GM21360 (cell line): ENCODE measurements around the gene DSG4.
"Not testable (repeated sequence)": the region's sequence is repeated elsewhere in the genome, so short reads cannot be mapped to it uniquely, and the experiment has no call there.

Source experiments
- ATAC-seq: cut with Tn5 transposase; IDR thresholded peaks from one replicate; pipeline ENCODE4 v1.9.1; 2021; ENCODE audit warnings: mild to moderate bottlenecking, moderate library complexity; ENCODE audit not compliant: unreplicated experiment

Gene DSG4, protein sequence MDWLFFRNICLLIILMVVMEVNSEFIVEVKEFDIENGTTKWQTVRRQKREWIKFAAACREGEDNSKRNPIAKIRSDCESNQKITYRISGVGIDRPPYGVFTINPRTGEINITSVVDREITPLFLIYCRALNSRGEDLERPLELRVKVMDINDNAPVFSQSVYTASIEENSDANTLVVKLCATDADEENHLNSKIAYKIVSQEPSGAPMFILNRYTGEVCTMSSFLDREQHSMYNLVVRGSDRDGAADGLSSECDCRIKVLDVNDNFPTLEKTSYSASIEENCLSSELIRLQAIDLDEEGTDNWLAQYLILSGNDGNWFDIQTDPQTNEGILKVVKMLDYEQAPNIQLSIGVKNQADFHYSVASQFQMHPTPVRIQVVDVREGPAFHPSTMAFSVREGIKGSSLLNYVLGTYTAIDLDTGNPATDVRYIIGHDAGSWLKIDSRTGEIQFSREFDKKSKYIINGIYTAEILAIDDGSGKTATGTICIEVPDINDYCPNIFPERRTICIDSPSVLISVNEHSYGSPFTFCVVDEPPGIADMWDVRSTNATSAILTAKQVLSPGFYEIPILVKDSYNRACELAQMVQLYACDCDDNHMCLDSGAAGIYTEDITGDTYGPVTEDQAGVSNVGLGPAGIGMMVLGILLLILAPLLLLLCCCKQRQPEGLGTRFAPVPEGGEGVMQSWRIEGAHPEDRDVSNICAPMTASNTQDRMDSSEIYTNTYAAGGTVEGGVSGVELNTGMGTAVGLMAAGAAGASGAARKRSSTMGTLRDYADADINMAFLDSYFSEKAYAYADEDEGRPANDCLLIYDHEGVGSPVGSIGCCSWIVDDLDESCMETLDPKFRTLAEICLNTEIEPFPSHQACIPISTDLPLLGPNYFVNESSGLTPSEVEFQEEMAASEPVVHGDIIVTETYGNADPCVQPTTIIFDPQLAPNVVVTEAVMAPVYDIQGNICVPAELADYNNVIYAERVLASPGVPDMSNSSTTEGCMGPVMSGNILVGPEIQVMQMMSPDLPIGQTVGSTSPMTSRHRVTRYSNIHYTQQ

DNA sequence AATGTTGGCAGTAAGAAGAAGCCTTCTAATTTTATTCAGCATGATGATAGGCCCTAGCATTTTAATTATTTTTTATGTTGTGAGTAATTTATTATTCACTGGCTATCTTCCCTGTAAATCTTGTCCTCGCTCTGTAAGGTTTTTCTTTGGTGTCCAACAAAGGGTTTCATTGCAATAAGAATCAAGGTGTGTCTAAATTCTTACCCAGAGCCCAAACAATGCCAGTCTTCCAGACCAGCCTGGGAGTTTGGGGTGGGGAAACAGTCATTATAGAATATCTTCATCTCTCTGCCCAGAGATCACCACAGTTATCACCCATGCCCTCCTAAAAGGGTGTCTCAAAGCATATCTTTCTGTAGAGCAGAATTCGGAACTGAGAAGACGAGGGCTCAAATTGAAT, at the start of gene DSG4:
Gene DSG4, plus strand, starts transcription at position 301 of the 400 bp plus-strand sequence. CDS start 135 bp downstream, outside the sequence.
- no peak for ATAC-seq

DNA sequence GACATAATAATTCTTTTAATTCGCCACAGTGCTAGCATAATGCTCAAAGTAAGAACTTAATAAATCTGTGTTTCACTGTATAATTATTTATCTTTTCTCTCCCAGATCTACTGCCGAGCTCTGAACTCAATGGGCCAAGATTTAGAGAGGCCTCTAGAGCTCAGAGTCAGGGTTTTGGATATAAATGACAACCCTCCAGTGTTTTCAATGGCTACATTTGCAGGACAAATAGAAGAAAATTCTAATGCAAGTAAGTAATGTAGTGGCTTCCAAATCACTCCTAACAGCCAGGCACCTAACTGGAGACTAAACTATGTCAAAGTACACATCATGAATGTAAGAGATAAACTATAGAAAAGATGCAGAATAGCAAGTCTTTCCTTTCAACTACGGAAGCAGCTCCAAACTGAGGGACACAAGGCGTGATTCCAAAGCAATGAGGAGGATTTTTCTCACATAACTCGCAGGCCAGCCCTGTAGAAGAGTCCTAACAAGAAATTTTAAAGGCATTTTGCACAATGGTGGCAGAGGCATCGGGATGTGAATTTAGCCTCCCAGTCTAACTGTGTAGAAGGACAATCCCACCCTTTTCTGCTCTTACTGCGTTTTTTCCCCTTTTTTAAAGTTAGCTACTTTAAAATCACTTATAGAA, 46.7 kb upstream of the DSG4 start:
- ATAC-seq: no peak

DNA sequence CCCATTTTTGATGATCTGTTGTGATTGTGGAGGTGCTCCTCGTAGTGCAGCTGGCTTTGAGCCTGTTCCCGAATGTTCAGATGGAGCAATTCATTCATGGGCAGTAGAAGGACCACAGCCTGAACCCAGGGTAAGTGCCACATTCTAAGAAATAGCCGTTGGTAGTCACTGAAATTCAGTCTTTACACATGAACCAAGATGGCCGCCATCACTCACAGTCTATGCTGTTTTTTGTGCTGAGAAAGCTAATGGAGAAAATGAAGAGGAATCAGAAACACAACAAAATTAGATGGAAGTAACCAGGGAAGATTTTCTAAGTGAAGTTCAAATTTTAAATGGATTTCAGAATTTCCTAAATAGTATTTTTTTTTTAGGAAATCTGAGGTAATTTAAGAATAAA, 33.1 kb upstream of the DSG4 start:
- ATAC-seq: no peak

DNA sequence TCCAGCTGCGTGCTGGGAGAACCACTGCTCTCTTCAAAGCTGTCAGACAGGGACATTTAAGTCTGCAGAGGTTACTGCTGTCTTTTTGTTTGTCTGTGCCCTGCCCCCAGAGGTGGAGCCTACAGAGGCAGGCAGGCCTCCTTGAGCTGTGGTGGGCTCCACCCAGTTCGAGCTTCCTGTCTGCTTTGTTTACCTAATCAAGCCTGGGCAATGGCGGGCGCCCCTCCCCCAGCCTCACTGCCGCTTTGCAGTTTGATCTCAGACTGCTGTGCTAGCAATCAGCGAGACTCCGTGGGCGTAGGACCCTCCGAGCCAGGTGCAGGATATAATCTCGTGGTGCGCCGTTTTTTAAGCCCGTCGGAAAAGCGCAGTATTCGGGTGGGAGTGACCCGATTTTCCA, 23.2 kb upstream of the DSG4 start:
- ATAC-seq: not testable (repeated sequence)

DNA sequence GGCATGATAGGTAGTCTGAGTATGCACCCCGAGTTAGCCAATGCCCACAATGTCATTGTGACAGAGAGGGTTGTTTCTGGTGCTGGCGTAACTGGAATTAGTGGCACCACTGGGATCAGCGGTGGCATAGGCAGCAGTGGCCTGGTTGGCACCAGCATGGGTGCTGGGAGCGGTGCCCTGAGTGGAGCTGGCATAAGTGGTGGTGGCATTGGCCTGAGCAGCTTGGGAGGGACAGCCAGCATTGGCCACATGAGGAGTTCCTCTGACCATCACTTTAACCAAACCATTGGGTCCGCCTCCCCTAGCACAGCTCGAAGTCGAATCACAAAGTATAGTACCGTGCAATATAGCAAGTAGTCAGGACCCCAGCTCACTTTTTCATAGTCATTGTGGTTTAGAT, 21.6 kb upstream of the DSG4 start:
- ATAC-seq: no peak

DNA sequence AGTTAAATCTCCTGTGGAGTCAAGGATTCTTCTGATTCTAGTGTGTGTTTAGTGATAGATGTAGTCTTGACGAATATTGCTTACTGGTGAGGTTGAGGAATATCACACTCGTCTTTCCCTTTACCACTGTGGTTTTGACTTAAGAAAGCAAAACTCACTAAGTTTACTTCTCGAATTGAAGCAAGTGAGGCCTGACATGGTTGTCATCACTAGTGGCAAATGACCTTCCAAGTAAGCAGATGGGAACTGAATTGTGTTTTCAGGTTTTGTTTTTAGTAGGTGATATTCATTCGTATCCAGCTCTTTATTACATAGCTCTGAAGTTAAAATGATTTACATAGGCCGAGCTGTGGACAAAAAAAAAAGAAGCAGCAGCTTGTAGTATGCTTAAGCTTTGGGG, 20.6 kb upstream of the DSG4 start:
- ATAC-seq: no peak

DNA sequence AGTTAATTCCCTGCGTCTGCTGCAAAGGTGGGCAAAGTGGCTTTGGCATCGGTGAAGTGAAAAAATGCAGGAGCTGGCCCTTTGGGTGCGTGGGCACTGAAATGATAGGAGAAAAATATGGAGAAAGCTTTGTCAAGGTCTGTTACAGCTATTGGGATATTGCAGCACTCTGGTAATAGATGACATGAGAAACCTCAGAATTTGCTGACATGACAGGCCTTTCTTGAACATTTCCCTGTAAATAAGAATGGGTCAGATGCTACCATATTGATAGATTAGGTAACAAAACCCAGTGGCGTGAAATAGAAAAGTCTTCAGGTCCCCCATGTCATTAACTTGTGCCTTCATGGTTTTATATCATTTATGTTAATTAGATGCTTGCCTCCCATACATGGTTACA, 12.4 kb upstream of the DSG4 start:
- no peak for ATAC-seq

DNA sequence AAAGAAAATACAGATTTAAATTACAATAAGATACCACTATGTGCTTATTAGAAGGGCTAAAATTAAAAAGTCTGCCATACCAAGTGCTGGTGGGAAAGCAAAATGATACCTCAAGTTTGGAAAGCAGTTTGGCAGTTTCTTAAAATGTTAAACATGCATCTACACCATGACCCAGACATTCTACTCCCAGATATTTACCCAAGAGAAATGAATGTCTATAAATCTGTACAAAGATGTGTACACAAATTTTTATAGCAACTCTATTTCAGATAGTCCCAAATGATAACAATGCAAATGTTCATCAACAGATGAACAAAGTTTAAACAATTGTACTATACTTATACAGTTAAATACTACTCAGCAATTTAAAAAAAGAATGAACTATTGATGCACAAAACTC, 7.1 kb upstream of the DSG4 start:
- no peak for ATAC-seq

DNA sequence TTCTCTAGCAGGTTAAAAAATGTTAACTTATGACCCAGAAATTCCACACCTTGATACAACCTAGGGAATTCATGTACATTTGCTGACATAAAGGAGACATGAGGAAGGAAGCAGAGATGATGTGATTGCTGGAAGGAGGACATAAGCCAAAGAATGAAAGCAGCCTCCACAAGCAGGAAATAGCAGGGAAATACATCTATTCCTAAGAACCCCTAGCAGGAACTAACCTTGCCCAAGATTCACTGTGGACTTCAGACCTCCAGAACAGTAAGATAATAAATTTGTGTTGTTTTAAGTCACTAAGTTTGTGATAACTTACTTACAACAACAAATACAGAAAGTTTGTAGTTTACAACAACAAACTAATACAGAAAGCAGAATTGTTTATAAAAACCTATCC, 4.6 kb upstream of the DSG4 start:
- no peak for ATAC-seq

DNA sequence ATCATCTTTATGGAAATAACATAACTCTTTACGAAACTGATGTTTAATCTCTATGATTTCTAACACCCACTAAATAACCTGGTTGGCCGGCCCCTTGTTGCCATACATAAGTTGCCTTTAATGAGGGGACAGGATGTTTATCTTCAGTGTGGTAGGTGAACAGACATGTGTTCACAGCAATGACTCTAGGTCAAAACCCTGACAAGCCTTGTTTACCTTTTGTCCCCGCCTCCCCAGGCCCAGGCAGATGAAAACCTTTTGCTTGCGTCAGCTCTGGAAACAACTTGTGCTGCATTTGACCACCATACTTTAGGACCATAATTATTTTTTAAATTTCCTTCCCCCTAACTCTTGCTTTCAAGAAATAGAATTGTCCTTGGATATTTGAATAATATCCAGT, 2.9 kb upstream of the DSG4 start:
- no peak for ATAC-seq

DNA sequence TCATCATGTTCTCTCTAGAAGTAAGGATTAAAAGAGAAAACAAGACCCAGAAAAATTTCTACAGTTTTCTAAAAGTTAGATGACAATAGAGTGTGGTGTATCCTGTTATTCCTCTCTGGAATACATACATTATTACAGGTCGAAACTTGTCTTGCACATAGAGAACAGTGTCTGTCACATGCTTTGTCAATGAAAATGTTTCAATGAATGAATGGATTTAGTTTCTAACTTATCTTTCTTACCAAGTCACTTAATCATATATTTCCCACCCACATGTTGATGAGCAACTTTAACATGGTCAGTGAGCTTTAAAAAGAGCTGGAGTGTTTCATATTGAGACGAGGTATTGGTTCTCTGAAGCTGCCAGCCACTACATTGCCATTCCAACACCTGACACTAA, 4.3 kb downstream of the DSG4 start:
- no peak for ATAC-seq

DNA sequence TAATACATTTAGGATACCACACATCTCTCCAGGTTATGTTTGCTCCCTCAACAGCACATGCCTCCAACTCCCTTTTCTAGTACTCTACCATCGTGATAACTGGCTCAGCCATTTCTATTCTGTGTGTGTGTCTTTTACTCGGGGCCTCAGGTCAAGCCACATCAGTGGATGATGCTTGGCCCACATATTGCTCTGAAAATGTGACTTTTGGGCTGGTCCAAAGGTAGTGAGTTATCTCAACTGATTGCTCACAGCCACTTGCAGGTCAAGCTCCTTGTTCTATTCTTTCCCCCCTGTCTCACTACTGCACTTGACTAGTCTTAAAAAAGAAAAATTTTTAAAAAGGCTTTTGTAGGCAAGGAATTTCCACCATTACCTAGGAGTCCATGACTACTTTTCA, 5.5 kb downstream of the DSG4 start:
- no peak for ATAC-seq

DNA sequence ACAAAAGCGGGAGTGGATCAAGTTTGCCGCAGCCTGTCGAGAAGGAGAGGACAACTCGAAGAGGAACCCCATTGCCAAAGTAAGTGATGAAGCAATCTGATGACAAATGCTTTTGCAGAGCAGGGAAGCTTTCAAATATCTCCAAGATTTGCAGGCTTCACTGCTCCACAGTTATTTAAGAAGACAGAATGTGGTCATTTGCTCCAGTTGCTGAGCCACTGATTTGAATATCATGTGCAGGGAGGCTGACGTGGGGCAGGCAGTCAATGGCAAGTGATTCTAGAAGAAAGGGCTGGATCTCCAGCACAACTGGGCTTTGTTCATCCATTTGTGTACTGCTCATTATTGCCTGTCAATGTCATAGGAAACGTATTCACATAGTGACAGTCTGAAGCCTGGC, 10.2 kb downstream of the DSG4 start:
- no peak for ATAC-seq

DNA sequence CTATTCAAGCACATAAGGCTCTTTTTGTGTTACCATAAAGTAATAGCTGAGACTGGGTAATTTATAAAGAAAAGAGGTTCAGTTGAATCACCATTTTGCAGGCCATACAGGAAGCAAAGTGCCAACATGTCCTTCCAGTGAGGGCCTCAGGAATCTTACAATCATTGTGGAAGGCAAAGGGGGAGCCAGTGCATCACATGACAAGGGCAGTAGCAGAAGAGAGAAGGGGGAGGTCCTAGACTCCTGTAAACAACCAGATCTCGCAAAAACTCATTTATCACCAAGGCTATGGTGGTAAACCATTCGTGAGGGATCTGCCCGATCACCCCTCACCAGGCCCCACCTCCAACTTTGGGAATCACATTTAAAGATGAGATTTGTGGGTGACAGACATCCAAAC, 16.7 kb downstream of the DSG4 start:
- ATAC-seq: no peak

DNA sequence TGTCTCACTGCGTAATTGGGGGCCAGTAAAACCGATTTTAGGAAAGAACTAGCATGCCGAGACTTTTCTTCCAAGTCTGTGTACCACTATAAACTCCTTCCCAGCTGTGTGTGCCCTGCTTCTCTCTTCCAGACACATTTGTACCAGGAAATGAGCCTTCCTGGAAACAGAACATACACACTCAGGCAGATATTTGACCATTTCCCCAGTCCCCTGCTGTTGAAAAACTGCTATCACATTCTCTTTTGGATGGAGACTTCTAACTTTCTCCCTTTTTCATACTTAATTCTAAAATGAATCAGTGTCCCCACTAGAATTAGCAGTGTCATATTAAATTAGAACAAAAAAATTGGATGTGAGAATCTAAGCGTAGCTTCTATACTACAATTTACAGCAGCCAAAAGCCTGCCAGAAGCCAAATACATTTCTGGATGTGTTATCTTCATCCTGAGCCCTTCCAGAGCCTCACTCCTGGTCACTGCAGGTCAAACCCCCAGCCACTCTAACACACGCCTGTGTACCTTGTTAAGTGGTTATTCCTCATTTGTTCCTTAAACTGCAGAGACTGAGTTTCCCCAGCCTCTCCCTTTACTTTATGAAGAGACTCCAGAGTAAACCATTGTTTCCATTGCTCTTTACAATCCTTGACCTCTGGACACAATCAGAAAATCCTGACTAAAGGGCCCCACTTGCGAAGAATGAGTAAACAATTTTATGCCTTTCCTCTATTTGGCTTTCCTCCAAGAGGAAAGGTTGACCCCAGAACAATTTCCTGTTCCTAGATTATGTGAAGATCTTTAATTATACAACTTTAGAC, 20.4 kb downstream of the DSG4 start:
- no peak for ATAC-seq

DNA sequence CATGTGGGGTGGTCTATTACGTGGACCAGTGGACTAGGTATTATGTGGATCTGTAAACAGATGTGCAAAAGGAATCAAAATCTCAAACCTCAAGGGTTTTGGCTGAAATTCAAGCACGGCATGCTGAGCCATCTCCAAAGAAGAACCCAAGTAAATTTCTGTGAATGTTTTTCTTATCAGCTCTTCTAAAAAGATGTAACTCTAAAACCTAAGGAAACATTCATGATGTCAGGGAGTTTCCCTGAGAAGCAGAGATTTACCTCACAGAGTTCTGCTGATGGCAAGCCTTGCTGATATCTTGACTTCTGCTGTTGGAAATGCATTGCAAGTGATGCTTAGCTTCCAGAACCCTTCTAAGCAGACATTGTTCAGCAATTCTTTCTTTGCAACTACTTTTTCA, 21.6 kb downstream of the DSG4 start:
- no peak for ATAC-seq

DNA sequence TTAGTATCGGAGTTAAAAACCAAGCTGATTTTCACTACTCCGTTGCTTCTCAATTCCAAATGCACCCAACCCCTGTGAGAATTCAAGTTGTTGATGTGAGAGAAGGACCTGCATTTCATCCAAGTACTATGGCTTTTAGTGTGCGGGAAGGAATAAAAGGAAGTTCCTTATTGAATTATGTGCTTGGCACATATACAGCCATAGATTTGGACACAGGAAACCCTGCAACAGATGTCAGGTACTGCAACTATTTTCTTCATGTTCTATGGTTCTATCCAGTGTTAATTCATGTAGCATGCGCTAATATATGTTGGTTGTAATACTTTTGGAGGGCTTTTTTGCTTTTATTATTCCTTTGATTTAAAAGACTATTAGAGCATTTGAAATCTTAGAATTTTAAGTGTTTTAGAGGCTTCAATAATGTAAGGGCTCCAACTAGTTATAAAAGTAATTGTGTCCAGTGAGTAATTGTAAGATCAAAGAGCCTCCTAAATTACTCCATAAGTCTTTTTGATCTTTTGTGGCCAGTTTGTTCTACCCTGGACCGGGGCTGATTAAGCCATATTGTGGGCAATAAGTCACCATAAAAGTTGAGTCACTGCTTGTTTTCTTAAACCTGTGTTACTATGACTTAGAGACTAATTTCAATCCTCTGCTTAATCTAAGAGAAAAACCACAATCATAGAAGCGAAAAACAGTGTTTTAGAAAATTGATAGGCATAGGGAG, 22.9 kb downstream of the DSG4 start:
- no peak for ATAC-seq

DNA sequence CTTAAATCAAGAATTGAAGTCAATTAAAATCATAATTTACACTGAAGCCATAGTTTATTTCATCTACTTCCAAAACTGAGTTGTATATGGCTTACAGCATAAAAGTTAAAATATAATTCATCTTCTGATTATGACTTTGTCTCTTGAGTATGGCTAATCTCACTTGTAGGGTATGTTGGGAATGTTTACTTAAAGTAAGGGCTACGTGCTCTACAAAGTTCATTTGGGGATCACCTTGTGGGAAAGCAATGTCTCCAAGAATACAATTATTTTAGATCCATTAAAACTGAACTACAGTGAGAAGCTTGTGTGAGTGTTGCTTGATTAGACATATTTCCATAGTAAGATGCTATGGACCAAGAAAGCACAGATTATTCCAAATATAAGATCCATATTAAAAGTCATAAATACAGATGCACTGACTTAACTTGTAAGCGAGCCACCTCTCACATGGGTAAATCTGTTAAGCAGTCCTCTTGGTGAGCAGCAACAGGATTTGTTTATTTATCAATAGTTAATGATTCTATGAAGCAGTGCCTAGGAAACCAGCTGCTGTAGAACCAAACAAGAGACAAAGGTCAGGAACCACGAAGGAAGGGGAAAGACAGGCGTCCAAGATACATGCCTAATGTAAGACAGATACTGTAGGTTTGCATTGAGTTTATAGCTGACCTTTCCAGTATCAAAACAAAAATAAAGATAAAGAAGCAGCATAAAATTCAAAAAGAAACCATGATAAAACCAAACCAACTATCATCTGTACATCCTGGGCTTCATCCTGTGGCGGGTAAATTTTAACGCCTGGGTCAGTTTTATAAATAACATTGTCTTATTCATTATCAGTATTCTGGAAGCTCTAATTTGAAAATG, 24.8 kb downstream of the DSG4 start:
- no peak for ATAC-seq

DNA sequence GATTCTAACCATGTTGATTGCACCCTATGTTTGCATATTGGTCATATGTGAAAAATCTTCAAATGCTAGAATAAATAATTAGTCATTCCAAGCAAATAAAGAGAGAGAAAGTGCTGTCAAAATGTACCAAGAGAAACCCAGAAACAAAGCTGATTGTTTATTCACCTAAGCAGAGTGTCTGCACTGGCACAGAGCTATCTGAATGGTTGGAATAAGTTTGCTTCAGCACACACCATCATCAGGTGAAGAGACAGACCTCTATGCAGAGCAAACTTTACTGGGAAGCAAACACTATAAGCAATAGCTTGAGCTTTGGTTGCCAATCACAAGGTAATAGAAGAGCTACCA, 25.4 kb downstream of the DSG4 start:
- ATAC-seq: no peak
